GM19025 (cell line): ENCODE data around the gene POTEJ.
"Not testable (repeated sequence)": the region's sequence is repeated elsewhere in the genome, so short reads cannot be mapped to it uniquely, and the experiment has no call there.

Experiments used
- ATAC-seq: cut with Tn5 transposase; IDR thresholded peaks from one replicate; pipeline ENCODE4 v1.9.1; 2021; ENCODE audit warnings: mild to moderate bottlenecking, low read depth, moderate library complexity; ENCODE audit not compliant: unreplicated experiment

Gene POTEJ

DNA sequence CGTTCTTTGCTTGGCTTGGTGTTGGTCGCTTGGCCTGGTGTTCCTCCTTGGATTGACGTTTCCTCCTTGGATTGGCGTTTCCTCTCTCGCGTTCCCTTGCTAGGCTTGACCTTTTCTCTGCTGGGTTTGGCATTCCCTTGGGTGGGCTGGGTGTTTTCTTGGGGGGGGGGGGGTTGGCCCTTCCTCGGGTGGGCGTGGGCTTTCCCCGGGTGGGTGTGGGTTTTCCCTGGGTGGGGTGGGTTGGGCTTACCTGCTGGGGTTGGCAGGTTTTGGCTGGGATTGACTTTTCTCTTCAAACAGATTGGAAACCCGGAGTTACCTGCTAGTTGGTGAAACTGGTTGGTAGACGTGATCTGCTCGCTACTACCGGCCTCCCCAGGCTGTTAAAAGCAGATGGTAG, at the start of gene POTEJ:
TSS of gene POTEJ (plus strand) at position 301 of the 400 bp plus-strand sequence. CDS start at position 394, 93 bp downstream.
- ATAC-seq: not testable (repeated sequence)

DNA sequence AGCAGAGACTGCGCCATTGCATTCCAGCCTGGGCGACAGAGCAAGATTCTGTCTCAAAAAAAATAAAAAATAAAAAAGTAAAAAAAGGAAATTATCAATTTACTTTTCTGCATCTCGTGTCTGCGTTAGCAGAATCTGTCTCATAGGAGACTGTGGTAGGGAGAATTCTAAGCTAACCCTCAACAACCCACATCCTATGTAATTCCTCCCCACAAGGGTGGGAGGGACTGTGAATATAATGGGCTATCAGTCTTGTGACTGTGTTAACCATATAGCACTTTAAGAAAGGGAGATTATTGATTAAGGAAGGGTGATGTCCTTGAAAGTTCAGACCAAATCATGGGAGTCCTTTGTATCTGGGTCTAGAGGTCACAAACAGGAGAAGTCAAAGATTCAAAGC, 45.1 kb upstream of the POTEJ start:
- not testable (repeated sequence) for ATAC-seq

DNA sequence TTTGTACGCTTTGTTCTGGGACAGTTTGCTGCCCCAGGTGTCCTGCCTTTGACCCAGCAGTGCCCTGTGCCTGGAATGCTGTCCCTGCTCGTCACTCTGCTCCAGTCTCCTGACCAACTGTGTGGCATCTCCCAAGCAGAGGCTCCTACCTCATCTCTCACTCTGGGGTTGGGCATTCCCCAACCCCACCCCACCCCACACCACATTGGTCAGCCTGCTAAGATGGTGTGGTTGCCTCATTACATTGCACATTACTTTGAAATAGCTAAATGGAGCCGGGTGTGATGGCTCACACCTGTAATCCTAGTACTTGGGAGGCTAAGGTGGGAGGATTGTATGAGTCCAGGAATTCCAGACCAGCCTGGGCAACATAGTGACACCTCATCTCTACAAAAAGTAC, 39.3 kb upstream of the POTEJ start:
- not testable (repeated sequence) for ATAC-seq

DNA sequence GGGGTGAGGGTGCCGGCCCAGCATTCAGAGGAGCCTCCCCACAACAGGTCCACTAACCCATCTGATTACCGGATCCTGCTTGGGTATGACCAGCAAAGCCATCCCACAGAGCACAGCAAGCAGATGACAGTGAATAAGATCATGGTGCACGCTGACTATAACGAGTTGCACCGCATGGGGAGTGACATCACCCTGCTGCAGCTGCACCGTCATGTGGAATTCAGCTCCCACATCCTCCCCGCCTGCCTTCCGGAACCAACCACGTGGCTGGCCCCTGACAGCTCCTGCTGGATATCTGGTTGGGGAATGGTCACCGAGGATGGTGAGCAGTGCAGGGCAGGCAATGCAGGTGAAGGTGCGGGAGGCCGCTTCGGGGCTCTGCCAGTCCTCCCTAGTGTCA, 37.0 kb upstream of the POTEJ start:
- not testable (repeated sequence) for ATAC-seq

DNA sequence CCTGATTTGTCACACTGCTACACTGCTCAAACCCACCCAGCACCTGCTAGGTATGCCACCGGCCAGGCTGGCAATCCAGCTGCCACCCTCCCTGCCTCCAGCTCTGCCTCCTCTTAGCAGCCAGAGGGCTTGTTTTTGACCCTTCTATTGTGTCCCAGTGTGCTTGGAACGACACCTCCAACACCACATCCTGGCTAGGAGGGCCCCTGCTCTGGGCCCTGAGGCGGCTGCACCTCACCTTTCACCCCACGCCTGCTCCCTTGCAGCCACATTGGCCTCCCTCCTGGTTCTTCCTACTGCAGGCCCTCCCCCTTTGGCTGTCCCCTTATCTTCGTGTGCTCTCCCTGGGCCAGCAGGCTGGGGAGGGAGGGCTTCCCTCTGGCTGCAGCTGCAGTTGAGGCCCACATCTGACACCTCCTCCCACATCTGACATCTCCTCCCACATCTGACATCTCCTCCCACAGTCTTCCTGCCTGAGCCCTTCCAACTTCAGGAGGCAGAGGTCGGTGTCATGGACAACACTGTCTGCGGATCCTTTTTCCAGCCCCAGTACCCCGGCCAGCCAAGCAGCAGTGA, 34.9 kb upstream of the POTEJ start:
- ATAC-seq: not testable (repeated sequence)

DNA sequence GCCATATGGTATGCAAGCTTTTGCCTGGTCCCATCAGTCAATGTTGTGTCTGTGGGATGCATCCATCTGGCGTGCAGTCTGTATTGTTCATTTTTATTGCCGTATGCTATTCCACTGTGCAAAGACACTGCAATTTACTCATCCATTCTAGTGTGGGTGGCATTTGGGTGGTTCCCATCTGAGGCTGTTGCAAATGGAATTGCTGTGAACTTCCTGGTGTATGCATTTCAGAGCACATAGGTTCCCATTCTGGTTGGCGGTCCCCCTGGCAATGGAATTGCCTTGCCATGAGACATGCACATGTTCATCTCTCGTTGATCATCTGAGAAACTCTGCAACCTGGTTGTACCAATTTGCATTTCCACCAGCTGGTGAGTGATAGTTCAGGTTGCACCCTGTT, 33.7 kb upstream of the POTEJ start:
- not testable (repeated sequence) for ATAC-seq

DNA sequence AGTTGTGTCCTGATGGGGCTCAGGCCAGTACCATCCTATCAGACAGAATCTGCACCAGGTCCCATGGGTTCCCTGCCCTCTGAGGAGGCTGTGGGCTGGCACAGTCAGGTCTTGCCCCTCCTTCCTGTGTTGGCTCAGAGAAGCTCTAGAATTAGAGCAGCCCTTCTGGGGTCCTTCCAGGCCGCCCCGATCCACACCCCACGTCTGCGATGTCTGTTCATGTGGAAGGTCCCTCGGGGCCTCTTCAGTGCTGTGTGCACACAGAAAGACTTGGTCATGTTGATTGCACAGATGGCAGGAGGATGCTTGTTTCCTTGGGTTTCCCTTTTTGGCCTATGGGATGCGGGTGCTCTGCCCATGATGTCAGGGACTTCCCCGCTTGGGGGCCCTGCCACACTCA, 32.1 kb upstream of the POTEJ start:
- not testable (repeated sequence) for ATAC-seq

DNA sequence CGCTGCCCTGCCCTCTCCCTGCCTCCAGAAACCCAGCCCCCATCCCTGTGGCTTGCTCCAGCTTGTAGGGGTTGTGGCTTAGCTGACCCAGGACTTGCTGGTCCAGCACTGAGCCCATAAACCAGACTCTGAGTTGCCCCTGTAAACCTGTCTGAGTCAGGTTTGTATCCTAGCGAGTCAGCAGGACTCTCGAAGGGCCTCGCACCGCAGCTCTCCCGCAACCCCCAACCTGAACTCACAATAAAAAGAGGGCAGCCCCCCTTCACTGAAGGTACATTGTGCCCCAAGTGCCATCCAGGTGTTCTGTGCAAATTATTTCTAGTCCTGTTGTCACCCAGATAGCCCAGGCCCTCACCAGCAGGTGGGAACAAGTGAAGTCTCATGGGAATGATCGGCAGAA, 29.7 kb upstream of the POTEJ start:
- ATAC-seq: not testable (repeated sequence)

DNA sequence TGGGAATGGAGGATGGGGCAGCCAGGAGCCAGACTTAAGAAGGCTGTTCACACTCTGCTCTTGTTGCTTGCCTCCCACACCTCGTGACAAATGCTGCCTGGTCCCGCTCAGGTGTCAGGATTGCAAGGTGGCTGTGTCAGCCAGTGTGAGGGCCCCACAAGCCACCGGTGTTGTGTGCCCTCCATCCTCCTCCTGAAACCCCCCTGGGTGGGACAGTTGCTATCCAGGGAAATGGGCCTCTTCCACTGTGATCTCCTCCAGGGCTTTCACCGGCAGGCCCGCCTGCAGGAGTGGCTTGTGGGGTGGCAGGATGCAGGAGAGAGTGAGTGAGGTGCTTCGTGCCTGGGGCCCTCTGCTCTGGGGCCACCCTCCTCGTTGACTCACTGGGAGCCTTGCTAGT, 28.3 kb upstream of the POTEJ start:
- not testable (repeated sequence) for ATAC-seq

DNA sequence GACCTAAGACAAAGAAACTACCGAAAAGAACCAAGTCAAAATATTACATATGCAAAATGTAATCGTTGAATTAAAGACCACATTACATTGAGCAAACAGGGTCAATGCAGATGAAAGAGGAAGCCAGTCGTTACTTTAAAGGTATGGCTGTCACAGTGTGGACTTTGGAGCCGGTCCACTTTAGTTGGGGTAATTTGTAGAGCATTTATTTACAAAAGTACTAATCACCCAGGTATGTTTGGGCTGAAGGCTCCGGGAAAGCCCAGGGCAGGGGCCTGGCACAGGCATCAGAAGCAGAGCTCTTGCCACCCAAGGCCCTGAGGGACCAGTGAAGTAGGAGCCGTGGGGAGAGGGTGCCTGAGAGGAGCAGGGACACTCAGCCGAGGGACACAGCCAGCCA, 27.7 kb upstream of the POTEJ start:
- ATAC-seq: not testable (repeated sequence)

DNA sequence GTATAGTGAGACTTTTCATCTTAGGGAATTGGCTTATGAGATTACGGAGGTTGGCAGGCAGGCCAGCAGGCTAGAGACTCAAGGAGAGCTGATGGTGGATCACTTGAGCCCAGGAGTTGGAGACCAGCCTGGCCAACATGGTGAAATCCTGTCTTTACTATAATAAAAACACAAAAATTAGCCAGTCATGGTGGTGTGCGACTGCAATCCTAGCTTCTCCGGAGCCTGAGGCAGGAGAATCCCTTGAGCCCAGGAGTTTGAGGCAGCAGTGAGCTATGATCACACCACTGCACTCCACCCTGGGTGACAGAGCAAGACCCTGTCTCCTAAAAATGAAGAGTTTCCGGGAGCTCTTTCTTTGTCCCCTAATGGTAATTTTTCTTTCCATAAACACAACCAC, 26.5 kb upstream of the POTEJ start:
- not testable (repeated sequence) for ATAC-seq

DNA sequence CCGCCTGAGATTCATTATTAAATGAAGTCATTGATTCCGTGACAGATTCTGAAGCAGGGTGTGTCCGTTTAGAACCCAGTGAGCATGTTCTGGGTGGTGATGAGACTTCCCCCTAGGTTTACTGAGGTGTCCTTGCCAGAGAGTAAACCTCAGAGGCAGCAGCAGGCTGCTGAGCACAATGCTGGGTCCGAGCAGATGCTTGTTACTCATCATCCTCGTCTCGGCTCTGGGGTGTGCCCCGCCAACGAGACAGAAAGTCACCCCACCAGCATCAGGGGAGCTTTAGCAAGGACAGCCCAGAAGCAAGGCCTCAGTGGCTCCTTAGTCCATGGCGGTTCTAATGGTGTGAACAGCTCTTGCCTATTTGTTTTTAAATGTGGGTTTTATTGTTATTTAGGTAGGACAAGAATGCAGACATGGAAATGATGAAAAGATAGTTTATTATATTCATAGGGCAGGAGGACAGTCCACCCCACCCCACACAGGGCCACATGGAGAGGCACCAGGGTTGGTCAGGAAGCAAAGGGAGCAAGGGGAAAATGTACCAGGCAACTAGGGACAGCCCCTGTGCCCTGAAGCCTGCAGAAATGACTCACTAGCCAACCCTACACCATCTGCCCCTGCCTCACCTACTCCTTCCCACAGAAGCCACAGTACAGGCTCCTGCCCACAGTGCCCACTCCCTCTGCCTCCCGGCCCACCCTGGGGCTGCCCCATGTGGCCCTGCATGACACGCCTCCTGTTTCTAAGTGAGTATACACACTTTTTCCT, 22.4 kb upstream of the POTEJ start:
- ATAC-seq: peak; percentile 91

DNA sequence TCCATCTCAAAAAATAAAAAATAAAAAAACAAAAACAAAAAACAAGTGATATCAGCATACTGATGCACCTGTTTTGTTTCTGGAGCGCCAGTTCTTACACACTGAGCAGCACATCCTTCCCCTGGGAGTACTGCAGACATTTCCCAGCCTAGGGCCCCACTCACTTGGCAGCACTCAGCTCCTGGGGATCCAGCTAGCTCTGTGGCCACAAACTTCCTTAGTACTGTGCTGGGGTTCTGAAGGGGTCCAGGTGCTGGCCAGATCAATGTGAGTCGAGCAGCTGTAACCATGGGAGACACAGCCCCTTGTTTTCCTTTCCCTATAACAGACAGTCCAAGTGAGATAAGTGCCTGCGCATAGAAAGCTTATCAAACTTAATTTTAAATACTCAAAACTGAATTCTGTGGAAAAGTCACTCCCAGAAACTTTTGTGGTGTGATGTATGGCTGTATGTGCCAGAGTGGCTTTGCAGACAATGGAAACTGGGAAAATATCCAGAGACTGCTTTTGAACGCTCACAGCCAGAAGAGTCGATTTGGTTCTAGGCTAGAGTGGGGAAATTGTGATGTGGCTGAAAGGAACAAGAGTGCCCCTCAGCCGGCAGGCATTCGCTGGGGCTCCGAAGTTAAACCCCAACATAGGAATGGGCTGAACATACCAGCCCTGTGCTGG, 20.9 kb upstream of the POTEJ start:
- not testable (repeated sequence) for ATAC-seq

DNA sequence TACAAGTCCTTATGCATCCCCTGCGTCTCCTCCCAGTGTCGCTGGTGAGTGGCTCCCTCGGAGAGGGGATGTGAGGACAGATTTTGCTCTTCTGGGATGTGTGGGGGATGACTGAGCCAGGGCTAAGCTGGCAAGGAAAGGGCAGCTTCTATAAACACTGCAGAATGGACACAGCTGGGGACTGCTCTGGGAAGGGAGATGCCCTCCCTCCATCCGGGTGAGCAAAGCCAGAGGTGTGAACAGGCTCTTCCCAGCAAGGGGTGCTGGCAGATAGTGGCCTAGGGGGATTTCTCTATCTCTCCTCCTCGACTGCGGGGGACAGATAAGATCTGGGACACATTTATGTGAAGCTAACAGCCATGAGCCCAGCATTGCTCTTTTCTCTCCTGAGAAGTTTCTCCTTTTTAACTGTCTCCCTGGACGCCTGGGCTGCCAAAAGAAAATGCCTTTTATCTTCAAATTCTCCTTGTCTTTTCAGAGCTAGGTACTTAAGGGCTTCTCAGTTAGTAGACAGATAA, 20.3 kb upstream of the POTEJ start:
- not testable (repeated sequence) for ATAC-seq

DNA sequence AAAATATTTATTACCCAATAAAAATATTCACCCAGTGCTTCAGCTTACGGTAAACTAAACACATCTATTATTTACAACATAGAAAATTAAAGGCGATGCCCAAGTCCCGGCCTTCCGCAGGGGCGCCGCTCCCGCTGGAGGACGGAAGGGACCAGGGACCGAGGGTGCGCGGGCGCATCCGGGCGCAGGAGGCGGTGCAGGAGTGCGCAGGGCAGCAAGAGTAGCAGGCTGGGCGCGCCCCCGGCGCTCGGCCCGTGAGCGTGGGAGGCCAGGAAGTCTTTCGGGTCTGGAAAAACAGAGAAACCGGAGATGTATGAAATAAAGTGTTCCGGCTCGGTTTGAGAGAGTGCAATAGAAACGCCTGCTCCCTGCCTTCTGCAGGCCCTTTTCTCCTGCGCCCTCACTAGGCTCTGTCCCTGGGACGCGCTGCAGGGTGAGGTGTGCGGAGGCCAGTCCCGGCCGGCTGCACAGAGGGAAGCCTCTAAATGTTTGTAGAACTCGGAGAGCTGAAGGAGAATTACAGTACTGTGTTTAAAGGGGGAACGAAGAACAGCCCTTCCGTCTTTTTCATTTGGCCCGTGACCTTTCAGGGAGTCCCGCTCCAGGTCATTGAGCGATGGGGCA, 18.3 kb upstream of the POTEJ start:
- ATAC-seq: not testable (repeated sequence)

DNA sequence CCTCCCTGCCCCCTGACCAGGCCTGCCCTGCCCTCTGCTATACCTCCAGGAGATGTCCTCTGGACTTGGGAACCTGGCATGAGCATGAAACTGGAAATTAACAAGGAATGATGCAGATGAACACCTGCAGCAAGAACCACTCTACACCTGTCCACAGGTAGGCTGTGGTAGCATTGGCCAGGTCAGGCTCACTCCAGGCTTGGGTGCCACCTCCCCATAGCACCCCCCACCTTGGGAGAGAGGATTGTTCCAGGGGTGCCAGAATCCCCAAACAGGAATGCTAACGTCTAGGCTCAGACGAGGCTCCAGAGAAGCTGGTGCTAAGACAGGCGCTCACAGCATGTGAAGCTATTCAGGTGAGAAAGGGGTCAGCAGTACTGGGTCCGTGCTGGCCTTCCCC, 17.2 kb upstream of the POTEJ start:
- ATAC-seq: not testable (repeated sequence)

DNA sequence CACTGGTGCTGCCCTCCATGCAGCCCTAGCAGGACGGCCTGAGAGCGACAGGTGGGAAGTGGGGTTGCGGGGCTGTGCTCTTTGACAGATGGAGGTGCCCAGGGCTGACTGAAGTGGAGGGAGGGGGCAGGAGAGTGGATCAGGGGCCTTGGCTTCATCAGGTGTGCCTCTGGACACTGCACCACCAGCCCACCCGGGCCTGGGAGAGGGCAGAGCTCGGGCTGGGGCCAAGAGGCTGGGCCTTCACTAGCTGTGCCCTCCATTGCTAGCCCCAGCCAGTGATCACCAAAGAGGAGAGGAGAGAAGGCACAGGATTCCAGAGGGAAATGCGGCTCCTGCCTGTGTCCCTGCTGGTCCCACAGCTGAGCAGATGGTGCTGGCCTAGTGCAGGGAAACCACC, 14.5 kb upstream of the POTEJ start:
- not testable (repeated sequence) for ATAC-seq

DNA sequence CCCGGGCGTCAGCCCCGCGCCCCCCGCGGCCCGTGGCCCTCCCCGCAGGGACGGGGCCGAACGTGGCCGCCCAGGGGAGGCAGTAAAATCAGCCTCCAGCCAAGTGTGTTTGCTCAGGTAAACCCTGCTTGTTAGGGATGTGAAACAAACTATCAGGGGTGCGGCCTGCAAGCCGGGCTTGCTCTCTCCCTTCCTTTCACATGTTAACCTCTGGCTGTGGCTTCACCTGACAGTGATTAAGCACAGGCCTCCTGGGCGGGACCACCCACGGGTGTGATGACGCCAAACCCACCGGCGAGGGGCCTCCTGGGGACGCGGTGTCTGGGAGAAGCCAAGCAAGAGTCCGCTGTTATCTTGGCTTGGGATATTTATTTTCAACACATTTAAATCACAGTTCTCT, 13.2 kb upstream of the POTEJ start:
- not testable (repeated sequence) for ATAC-seq

DNA sequence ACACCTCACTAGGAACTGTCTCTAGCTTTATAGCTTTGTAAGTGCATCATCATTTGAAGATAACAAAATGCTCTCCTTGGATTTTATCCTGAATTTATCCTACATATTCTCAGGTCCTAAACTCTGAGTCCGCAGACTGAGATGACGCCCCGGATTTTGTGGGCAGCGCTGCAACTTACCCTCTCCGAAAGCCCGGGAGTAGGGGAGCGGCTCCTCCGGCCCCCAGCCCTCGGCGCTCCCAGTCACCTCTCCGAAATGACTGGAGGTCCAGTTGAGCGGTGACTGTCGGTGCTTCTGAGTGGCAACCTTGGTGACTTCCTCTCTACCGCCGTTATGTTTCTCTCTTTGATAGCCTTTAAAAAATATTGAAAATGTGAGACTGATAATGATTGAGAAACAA, 12.8 kb upstream of the POTEJ start:
- ATAC-seq: not testable (repeated sequence)

DNA sequence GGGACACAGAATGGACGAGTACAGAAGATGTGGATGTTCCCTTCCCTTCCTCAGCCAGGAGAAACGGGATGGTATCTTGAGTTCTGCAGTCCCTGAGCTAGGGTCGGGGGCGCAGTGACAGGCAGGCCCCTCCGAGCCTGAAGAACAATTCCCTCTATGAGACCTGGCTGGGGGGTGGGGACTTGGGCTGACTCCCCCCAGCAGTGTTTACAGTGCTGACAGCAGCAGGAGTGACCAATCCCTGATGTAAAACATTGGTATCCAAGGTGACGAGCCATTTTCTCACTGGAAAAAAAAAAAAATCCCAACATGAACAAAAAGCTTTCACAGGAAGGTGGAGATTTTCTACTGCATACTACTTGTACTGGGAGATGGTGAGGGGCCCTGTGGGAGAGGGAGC, 11.8 kb upstream of the POTEJ start, which contains the start of gene CFC1:
TSS of gene CFC1 (minus strand) at position 183 of the 400 bp plus-strand sequence. CDS start 288 bp downstream, outside the sequence.
- ATAC-seq: not testable (repeated sequence)

DNA sequence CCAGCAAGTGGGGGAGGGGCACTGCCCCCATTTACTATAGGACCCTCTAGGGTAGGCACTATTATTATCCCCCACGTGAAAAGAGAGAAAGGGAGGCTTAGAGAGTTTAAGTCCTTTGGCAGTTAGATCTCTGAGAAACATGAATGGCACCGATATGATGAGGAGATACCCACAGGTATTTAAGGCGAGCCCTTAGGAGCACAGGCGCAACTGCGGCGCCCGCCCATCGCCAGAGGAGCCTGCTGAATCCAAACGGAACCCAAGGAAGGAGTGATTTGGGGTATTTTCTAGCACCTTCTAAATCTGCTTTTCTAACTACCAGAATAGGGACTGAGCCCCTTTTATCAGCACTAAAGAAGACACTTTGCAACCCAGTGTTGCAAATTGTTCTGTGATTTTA, 11.3 kb upstream of the POTEJ start:
- not testable (repeated sequence) for ATAC-seq
